Prostate gland (tissue), 2 donors: Measurements from ENCODE around the gene SLC25A47. TPM values are rescaled to one million over a fixed set of nuclear protein-coding genes. Genes with fewer than 3 reads are reported as not detected.
"Not testable (repeated sequence)": the region's sequence is repeated elsewhere in the genome, so short reads cannot be mapped to it uniquely, and the experiment has no call there.

Experiments
- DNase-seq: peaks from one replicate; pipeline ENCODE4 v3.0.0-alpha.2; 2019; ENCODE audit warnings: low spot score
- H3K27ac ChIP-seq, 2 donors: fragments of 200-600 bp; sonication (generic); 2 replicates each; pipeline ENCODE4 v1.5.1; 2017 to 2019
- H3K27me3 ChIP-seq: fragments of 200-600 bp; sonication (generic); replicated peaks from 2 replicates; pipeline ENCODE4 v1.5.1; 2019; ENCODE audit not compliant: insufficient read depth
- H3K36me3 ChIP-seq, 2 donors: fragments of 200-600 bp; sonication (generic); 1 replicate in 1 of 2; 2 replicates in 1 of 2; pipeline versions ENCODE4 v1.5.1 to v1.8.1; 2017 to 2019
- H3K4me1 ChIP-seq: fragments of 200-600 bp; sonication (generic); replicated peaks from 2 replicates; pipeline ENCODE4 v1.5.1; 2019
- H3K4me3 ChIP-seq, 2 donors: fragments of 200-600 bp; sonication (generic); 2 replicates each; pipeline ENCODE4 v1.5.1; 2017 to 2019
- H3K9me3 ChIP-seq: fragments of 200-600 bp; sonication (generic); 2 replicates; pipeline ENCODE4 v1.5.1; 2017
- POLR2A ChIP-seq: fragments of 450-650 bp; IDR thresholded peaks from one replicate; pipeline ENCODE4 v1.6.1; 2016; ENCODE audit warnings: antibody characterized with exemption, mild to moderate bottlenecking
- POLR2AphosphoS5 ChIP-seq: sonication (generic); formaldehyde crosslinking; IDR thresholded peaks from one replicate; pipeline ENCODE4 v1.6.1; 2017; ENCODE audit warnings: antibody characterized with exemption
- WGBS: methylation state at CpG from one replicate; pipeline ENCODE4 v1.1.5; 2018; 5-methylcytosine and 5-hydroxymethylcytosine counted together
- intact Hi-C: fragments of 100-400 bp; cut with DNase I; formaldehyde crosslinking; loops from one replicate; pipeline ENCODE4 v1.14.2; 2022
- total RNA-seq, 2 donors: library from RNA; depleted of rRNA; stranded (reverse); fragments of >200 nt; gene quantifications; one replicate each; pipeline ENCODE4 v1.1.0, GENCODE V29; 2016
- TF ChIP-seq, protein P1 (sequence below), 4 experiments: fragments of 200-600 bp in 2 of 4; fragments of 450-650 bp in 2 of 4; sonication (generic) in 2 of 4; IDR thresholded peaks; 1 replicate in 3 of 4; 2 replicates in 1 of 4; pipeline ENCODE4 v1.5.1; 2016 to 2019; ENCODE audit warnings: antibody characterized with exemption in 4 of 4, mild to moderate bottlenecking in 2 of 4, moderate library complexity in 2 of 4

The SLC25A47 gene
- total RNA-seq, 2 donors from 2014 or later = 0.51 TPM; not detected in 1

DNA sequence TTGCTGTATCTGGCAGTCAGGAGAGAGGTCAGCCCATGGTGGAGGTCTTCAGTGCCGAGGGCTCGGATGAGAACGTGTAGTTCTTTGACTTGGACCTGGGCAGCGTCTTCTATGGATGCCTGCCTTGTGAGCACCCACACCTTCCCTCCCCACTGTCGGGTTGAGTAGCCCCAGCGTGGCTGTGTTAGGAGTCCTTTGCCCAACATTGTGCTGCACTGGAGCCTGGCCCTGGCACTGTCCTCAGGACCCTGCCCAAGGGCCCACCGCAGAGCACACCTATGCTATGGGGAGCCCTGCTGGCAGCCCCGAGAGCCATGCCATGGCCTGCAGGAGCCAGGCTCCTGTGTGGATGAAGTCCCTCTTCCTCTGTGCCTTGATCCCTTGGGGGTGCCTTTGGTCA lies 43.6 kb upstream of the SLC25A47 start:
- Histone ChIP-seq H3K27me3 (no peaks in the 10 kb centered on the region), H3K27ac (no peak overlapping the region), H3K4me3 (no peak overlapping the region), H3K36me3 (no peaks in the 10 kb centered on the region), H3K9me3 (no peaks in the 10 kb centered on the region), H3K4me1 (peaks cover 13% of the 10 kb centered on the region)
- TF ChIP-seq, protein P1, sequence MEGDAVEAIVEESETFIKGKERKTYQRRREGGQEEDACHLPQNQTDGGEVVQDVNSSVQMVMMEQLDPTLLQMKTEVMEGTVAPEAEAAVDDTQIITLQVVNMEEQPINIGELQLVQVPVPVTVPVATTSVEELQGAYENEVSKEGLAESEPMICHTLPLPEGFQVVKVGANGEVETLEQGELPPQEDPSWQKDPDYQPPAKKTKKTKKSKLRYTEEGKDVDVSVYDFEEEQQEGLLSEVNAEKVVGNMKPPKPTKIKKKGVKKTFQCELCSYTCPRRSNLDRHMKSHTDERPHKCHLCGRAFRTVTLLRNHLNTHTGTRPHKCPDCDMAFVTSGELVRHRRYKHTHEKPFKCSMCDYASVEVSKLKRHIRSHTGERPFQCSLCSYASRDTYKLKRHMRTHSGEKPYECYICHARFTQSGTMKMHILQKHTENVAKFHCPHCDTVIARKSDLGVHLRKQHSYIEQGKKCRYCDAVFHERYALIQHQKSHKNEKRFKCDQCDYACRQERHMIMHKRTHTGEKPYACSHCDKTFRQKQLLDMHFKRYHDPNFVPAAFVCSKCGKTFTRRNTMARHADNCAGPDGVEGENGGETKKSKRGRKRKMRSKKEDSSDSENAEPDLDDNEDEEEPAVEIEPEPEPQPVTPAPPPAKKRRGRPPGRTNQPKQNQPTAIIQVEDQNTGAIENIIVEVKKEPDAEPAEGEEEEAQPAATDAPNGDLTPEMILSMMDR (IDR thresholded peaks at IDR 0.05) = no peak
- no peak for TF ChIP-seq POLR2A
- no peak for TF ChIP-seq POLR2AphosphoS5
- WGBS = 91% methylated on average over 8 of the region's 8 CpGs
- no peak for DNase-seq
- intact Hi-C loops = no loop called here

DNA sequence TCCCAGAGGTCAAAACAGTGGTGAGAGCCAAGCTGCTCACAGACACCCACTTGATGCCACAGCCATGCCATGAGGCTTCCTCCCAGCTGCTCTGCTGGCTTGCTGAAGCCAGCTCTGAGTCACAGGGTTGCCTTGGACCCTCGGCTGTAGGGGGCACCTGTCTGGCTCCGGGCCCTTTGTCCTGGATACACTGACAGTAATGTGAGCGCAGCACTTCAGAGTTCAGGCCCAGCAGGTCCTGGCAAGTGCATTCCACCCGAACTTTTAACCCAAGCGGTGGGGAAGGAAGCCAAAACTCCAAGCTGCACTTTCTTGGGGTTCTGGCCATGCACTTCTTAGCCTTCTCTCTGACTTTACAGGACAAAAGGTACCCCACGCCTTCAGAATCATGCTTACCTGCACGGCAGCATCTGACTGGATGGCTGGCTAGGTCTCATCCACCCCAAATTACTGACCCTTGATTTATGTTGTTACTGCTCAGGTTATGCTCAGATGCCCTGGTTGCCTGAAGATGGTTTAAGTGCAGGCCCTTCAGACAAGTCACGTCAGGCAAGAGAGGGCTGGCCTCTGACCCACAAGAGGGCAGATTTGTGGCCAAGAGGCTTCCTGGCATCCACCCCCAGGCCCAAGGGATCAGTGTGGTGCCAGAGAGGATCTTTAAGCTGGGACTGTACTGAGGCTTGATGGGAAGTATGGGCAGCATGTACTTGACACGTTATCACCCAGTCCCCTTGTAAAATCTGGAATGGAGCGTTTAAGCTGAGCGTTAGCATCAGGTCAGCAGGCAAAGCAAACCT lies 41.7 kb upstream of the SLC25A47 start:
- intact Hi-C loops = no loop called here
- Histone ChIP-seq H3K4me3 (no peak overlapping the region), H3K27me3 (no peaks in the 10 kb centered on the region), H3K4me1 (peaks cover 13% of the 10 kb centered on the region), H3K27ac (peak overlapping the region in 1 of 2 donors; percentile 2), H3K36me3 (no peaks in the 10 kb centered on the region), H3K9me3 (no peaks in the 10 kb centered on the region)
- DNase-seq = no peak
- 35% methylated on average over 11 of the region's 11 CpGs for WGBS
- TF ChIP-seq POLR2AphosphoS5 (no peak), POLR2A (no peak)
- TF ChIP-seq, protein P1 (IDR thresholded peaks at IDR 0.05) = no peak

DNA sequence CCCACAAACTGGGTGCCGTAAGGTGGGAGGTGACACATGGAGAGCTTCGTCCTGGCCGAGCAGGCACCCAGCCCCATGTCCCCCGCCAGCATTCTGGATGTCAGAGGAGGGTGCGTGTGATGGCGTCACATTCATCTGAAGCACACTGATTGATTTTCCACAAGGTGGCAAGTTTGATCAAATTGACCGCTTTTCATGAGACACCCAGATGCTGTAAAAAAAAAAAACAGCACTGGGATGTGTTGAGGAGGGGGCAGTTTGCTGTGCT lies 41.1 kb upstream of the SLC25A47 start:
- Histone ChIP-seq H3K4me3 (no peak overlapping the region), H3K27me3 (no peaks in the 10 kb centered on the region), H3K4me1 (peaks cover 13% of the 10 kb centered on the region), H3K9me3 (no peaks in the 10 kb centered on the region), H3K36me3 (no peaks in the 10 kb centered on the region), H3K27ac (peak overlapping the region in 1 of 2 donors; percentile 2)
- TF ChIP-seq POLR2AphosphoS5 (no peak), POLR2A (no peak)
- TF ChIP-seq, protein P1 (IDR thresholded peaks at IDR 0.05) = no peak
- intact Hi-C loops = no loop called here
- DNase-seq = no peak
- 86% methylated on average over 7 of the region's 7 CpGs for WGBS

DNA sequence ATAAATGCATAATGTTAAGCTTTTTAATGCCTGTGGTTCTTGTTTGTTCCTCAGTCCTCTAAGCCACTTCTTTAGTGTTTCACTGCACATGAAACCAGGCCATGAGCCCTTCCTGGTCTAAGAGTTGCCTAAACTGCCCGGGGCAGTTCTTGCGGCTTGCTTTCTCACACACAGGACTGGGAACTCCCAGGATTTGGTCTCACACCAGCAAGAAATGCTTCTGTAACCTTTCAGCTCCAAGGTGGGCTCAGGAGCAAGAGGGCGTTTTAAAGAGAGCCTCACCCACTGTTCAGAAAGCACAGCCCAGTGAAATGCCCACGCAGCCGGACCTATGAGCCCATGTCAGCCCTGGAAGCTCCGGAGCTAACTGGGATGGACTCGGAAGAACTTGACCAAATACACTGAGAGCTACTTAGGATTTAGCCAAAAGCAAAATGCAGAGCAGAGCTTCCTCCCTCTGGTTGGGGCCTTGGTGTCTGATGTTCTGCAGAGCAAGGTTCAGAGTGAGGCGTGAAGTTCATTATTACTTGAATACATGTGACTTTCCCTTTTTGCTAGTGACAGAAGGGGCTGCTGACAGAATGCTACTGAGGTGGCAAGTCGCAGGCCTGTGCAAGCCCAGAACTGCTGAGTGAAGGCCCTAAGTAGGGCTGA lies 40.2 kb upstream of the SLC25A47 start:
- intact Hi-C loops = no loop called here
- TF ChIP-seq, protein P1 (IDR thresholded peaks at IDR 0.05) = no peak
- no peak for TF ChIP-seq POLR2AphosphoS5
- TF ChIP-seq POLR2A = no peak
- Histone ChIP-seq H3K27me3 (no peaks in the 10 kb centered on the region), H3K9me3 (no peaks in the 10 kb centered on the region), H3K4me3 (no peak overlapping the region), H3K36me3 (no peaks in the 10 kb centered on the region), H3K4me1 (peaks cover 13% of the 10 kb centered on the region), H3K27ac (peak overlapping the region; percentile 33 to 44)
- 65% methylated on average over 9 of the region's 9 CpGs for WGBS
- DNase-seq = peak; percentile 41

DNA sequence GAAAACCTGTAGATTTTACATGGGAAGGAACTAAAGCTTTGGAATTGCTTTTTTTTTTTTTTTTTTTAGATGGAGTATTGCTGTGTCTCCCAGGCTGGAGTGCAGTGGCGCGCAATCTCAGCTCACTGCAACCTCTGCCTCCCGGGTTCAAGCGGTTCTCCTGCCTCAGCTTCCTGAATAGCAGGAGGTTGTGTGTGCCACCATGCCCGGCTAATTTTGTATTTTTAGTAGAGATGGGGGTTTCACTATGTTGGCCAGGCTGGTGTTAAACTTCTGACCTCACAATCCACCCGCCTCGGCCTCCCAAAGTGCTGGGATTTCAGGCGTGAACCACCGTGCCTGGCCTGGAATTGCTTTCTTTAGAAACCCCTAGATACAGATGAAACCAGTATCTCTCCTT lies 39.7 kb upstream of the SLC25A47 start:
- H3K9me3 ChIP-seq, intact Hi-C loops, H3K27ac ChIP-seq, H3K4me3 ChIP-seq, H3K36me3 ChIP-seq, H3K27me3 ChIP-seq, DNase-seq: not testable (repeated sequence)
- 93% methylated on average over 9 of the region's 9 CpGs for WGBS
- peaks cover 13% of the 10 kb centered on the region for H3K4me1 ChIP-seq
